SU-DHL-6 (cell line): Measurements from ENCODE around the gene PAPSS1.

Experiments
- H2AFZ ChIP-seq: fragments of 200-600 bp; sonication (generic); 2 replicates; pipeline ENCODE4 v1.6.1; 2014; ENCODE audit warnings: low read depth, mild to moderate bottlenecking, moderate library complexity, mixed read lengths, antibody characterized with exemption, low read length; ENCODE audit not compliant: severe bottlenecking
- H3F3A ChIP-seq: fragments of 200-600 bp; shearing (Covaris generic); 2 replicates; pipeline ENCODE4 v1.6.0; 2016; ENCODE audit warnings: antibody characterized with exemption, mild to moderate bottlenecking; ENCODE audit not compliant: insufficient read depth
- H3K27ac ChIP-seq: fragments of 200-600 bp; sonication (generic); 2 replicates; pipeline ENCODE4 v1.5.1; 2016; ENCODE audit warnings: low read depth, mild to moderate bottlenecking, low read length, moderate library complexity, mixed read lengths
- H3K27me3 ChIP-seq: fragments of 200-600 bp; sonication (generic), shearing (Covaris generic); 2 replicates; pipeline ENCODE4 v1.6.0; 2014; ENCODE audit warnings: mild to moderate bottlenecking, low read length
- H3K36me3 ChIP-seq: fragments of 200-600 bp; sonication (generic); 2 replicates; pipeline ENCODE4 v1.6.1; 2014; ENCODE audit warnings: mild to moderate bottlenecking, low read length, mixed read lengths
- H3K4me2 ChIP-seq: fragments of 300-600, 200-600 bp; shearing (Covaris generic), sonication (generic); 2 replicates; pipeline ENCODE4 v1.6.0; 2014; ENCODE audit warnings: low read length, low read depth, mild to moderate bottlenecking; ENCODE audit not compliant: poor library complexity, severe bottlenecking
- H3K4me3 ChIP-seq: fragments of 200-600 bp; sonication (generic); 2 replicates; pipeline ENCODE4 v1.5.1; 2014; ENCODE audit warnings: antibody characterized with exemption, low read length, mild to moderate bottlenecking, mixed read lengths; ENCODE audit not compliant: insufficient read depth, poor library complexity, severe bottlenecking
- H3K79me2 ChIP-seq: fragments of 200-600 bp; sonication (generic); 2 replicates; pipeline ENCODE4 v1.6.1; 2014; ENCODE audit warnings: mild to moderate bottlenecking, low read length, moderate library complexity; ENCODE audit not compliant: insufficient read depth
- H3K9ac ChIP-seq: fragments of 200-600 bp; sonication (generic); 2 replicates; pipeline ENCODE4 v1.7.0; 2014; ENCODE audit warnings: mild to moderate bottlenecking, low read length
- H3K9me2 ChIP-seq: fragments of 200-600 bp; sonication (generic); replicated peaks from 2 replicates; pipeline ENCODE4 v1.6.1; 2014; ENCODE audit warnings: low read length; ENCODE audit not compliant: insufficient read depth
- H3K9me3 ChIP-seq: fragments of 200-600 bp; sonication (generic); 2 replicates; pipeline ENCODE4 v1.6.1; 2014; ENCODE audit warnings: low read length, mixed read lengths; ENCODE audit not compliant: insufficient read depth
- H4K20me1 ChIP-seq: fragments of 200-600 bp; sonication (generic); 2 replicates; pipeline ENCODE4 v1.6.1; 2014; ENCODE audit warnings: low read depth, mild to moderate bottlenecking, antibody characterized with exemption, low read length, moderate library complexity, mixed read lengths
- CTCF ChIP-seq: fragments of 200-600 bp; sonication (generic); IDR thresholded peaks from one replicate; pipeline ENCODE4 v1.5.1; 2017; ENCODE audit warnings: antibody characterized with exemption, mild to moderate bottlenecking, low read length, moderate library complexity; ENCODE audit not compliant: insufficient read depth, poor library complexity, severe bottlenecking
- EZH2phosphoT487 ChIP-seq: fragments of 200-600 bp; sonication (generic), shearing (Covaris generic); conservative IDR thresholded peaks from 2 replicates; pipeline ENCODE4 v1.6.1; 2018; ENCODE audit warnings: mild to moderate bottlenecking, antibody characterized with exemption, low read length, moderate library complexity, mixed read lengths

PAPSS1 gene

DNA sequence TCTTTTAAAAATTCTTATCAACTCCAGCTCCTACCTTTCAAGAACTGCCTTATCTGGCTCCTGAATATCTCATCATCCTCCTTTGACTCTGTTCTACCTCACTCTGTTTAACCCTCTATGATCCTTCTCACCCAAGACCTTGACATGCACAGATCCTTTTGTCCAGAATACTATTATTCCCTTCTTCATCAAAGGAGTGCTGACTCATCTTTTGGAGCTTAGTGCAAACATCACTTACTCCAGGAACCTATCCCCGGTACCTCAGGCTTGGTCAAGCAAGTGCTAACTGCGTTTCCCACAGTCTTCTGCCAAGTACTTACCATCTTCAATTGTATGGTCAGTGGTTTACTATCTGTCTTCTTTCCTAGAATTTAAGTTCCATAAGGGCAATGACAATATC lies 96.0 kb downstream of the PAPSS1 start:
- Histone ChIP-seq H3K4me2 (no peak overlapping the region), H3K9me2 (no peaks in the 10 kb centered on the region)
- no peak for TF ChIP-seq EZH2phosphoT487
- no peak for TF ChIP-seq CTCF

DNA sequence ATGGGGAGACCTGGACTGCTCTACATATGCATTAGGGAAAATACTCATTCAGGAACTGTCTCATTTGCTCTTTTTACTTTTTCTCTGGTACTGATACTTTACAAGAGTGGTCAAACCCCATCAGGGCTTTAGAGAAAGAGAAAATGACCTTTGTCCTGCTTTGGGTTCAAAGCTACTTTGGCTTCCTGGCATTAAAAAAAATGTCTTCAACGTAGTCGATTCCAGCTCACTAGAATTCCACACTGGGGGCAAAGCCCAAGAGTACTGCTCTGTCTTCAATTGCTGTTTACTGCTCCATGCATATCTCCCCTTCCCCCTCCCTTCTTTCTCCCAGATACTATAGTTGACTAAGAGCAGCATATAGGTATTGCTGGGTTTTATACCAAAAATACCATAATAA lies 98.0 kb downstream of the PAPSS1 start:
- Histone ChIP-seq H4K20me1 (no peaks in the 10 kb centered on the region), H3K9me3 (no peaks in the 10 kb centered on the region), H3K36me3 (no peaks in the 10 kb centered on the region), H2AFZ (no peak overlapping the region), H3K27me3 (no peaks in the 10 kb centered on the region), H3K79me2 (no peaks in the 10 kb centered on the region), H3F3A (no peaks in the 10 kb centered on the region), H3K27ac (no peak overlapping the region), H3K9ac (no peak overlapping the region), H3K4me3 (no peak overlapping the region), H3K4me2 (no peak overlapping the region), H3K9me2 (no peaks in the 10 kb centered on the region)
- TF ChIP-seq CTCF (no peak), EZH2phosphoT487 (no peak)

More for the DNA sequence above, 96.0 kb downstream of the PAPSS1 start:
- Histone ChIP-seq H3K9me3 (no peaks in the 10 kb centered on the region), H3K27ac (no peak overlapping the region), H4K20me1 (no peaks in the 10 kb centered on the region), H3K36me3 (no peaks in the 10 kb centered on the region), H3F3A (no peaks in the 10 kb centered on the region), H3K27me3 (no peaks in the 10 kb centered on the region), H2AFZ (no peak overlapping the region), H3K4me3 (no peak overlapping the region), H3K9ac (no peak overlapping the region), H3K79me2 (no peaks in the 10 kb centered on the region)

DNA sequence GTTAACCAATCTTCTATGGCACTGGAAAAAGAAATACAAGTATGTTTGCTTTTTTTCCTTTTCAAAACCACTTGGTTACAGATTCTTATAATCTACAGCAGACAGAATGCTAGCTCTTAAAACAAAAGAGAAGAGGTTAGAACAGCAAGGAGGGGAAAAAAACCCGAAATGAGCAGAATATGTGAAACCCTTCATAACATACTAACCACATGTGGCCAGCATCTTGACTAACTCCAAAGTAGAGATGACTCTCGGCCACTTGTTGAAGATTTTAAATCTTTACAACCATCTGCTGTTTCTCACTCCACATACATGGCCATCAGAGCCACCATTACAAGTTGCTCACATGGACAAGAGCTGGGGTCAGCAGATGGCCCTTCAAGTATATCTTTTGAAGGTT lies 100.3 kb downstream of the PAPSS1 start:
- H2AFZ ChIP-seq: no peak overlapping the region
- no peaks in the 10 kb centered on the region for H3K9me3 ChIP-seq
- no peak overlapping the region for H3K4me2 ChIP-seq
- no peak for TF ChIP-seq CTCF
- no peak for TF ChIP-seq EZH2phosphoT487
- H3K79me2 ChIP-seq: no peaks in the 10 kb centered on the region
- no peaks in the 10 kb centered on the region for H3K36me3 ChIP-seq
- no peaks in the 10 kb centered on the region for H3K27me3 ChIP-seq
- no peaks in the 10 kb centered on the region for H3F3A ChIP-seq
- no peak overlapping the region for H3K9ac ChIP-seq
- H3K4me3 ChIP-seq: no peak overlapping the region
- H4K20me1 ChIP-seq: no peaks in the 10 kb centered on the region
- H3K9me2 ChIP-seq: no peaks in the 10 kb centered on the region
- H3K27ac ChIP-seq: no peak overlapping the region

GRCh38 chr4:107619066-107619465 lies 101.0 kb downstream of the PAPSS1 start:
- no peaks in the 10 kb centered on the region for H3K9me3 ChIP-seq
- H3K79me2 ChIP-seq: no peaks in the 10 kb centered on the region
- no peak for TF ChIP-seq EZH2phosphoT487
- no peak for TF ChIP-seq CTCF
- no peak overlapping the region for H3K27ac ChIP-seq
- no peaks in the 10 kb centered on the region for H3K36me3 ChIP-seq
- no peak overlapping the region for H3K4me2 ChIP-seq
- H3K4me3 ChIP-seq: no peak overlapping the region
- no peak overlapping the region for H3K9ac ChIP-seq
- H4K20me1 ChIP-seq: no peaks in the 10 kb centered on the region
- no peaks in the 10 kb centered on the region for H3K9me2 ChIP-seq
- H2AFZ ChIP-seq: no peak overlapping the region
- H3F3A ChIP-seq: no peaks in the 10 kb centered on the region
- no peaks in the 10 kb centered on the region for H3K27me3 ChIP-seq
